Renal cortex interstitium (tissue), 11 donors: ENCODE measurements around the gene MEG3. TPM values are rescaled to one million over a fixed set of nuclear protein-coding genes. Genes with fewer than 3 reads are reported as not detected.

ENCODE experiments used
- DNase-seq, 11 donors: peaks; one replicate each; pipeline ENCODE4 v3.0.0-alpha.2; 2013; ENCODE audit warnings: low read depth in 9 of 11, low spot score in 4 of 11; ENCODE audit errors: extremely low read depth in 1 of 11
- polyA plus RNA-seq, 3 donors: library from polyadenylated mRNA; unstranded; fragments of 120-200 nt; gene quantifications; one replicate each; pipeline ENCODE4 v1.2.1, GENCODE V29; 2013; ENCODE audit not compliant: insufficient read length in 3 of 3

Gene MEG3
- polyA plus RNA-seq, 3 donors: 138 to 309 (median 144) TPM

DNA sequence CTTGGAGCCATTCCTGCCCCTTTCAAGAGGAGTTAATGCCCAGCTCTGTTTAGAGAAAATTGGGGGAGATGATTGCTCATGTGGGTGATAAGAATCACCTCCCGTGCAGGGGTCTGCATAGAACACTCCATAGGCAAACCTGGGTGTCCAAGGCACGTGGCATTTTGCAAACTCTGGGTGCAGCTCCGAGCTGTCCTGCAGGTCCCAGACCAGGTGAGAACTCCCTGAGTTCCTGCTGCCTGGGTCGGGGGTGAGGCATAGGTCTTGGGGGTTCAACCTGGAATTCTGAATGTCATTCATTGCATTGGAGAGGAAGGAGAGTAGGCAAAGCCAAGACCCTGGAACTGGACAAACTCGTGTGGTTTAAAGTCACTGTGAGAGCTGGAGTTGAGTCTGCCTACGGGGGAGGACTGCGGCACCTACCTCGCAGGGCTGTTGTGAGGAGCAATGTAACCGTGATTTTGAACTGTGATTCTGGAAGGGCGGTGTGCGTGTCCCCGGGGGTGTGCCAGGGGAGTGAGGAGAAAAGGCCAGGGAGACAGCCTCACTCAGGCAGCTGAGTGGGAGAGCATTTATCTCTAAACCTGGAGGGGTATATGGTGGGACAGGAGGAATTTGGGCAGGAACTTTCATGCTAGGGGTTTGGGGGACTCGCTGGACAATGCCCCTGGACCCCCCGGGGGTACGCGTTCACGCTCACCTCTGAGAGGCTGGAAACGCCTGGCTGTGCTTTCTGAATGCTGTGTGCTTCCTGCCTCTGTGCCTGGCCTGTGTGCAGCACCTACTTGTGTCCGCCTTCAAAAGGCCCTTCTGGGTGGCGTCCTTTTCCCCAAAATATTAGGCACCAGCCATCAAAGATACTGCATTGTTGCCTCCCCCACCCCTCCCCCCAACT, 30.4 kb downstream of the MEG3 start:
- DNase-seq: no peak

DNA sequence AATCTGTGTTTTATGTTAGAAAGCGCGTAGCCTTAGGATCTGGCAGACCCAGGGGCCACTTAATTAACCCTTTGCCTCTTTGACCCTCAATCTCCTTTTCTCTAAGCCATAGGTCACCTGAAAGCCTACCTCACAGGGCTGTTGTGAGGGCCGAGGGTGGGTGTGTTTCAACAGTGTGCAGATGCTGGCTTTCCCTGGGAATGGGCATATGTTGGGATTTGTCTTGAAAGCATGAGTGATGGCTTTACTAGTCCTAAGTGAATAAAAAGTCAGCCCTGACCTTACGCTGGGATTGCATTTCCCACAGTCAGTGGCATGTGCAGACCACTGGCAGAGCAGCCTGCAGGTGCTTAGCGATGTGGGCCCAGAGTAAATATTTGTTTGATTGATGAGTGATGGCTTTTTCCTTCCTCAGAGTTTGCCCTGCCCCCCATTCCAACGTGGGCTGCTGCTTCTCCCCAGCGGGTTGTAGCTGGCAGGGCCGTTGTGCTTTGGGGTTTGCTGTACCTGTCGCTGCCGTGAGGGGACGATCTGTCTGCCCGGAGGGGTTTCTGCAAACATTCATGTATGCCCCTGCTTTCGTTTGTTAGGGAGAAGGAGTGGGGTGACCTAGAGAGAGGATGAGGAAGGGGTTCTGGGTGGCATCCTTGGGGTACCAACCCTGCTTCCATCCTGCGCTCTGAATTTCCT, 31.5 kb downstream of the MEG3 start:
- DNase-seq: no peak

DNA sequence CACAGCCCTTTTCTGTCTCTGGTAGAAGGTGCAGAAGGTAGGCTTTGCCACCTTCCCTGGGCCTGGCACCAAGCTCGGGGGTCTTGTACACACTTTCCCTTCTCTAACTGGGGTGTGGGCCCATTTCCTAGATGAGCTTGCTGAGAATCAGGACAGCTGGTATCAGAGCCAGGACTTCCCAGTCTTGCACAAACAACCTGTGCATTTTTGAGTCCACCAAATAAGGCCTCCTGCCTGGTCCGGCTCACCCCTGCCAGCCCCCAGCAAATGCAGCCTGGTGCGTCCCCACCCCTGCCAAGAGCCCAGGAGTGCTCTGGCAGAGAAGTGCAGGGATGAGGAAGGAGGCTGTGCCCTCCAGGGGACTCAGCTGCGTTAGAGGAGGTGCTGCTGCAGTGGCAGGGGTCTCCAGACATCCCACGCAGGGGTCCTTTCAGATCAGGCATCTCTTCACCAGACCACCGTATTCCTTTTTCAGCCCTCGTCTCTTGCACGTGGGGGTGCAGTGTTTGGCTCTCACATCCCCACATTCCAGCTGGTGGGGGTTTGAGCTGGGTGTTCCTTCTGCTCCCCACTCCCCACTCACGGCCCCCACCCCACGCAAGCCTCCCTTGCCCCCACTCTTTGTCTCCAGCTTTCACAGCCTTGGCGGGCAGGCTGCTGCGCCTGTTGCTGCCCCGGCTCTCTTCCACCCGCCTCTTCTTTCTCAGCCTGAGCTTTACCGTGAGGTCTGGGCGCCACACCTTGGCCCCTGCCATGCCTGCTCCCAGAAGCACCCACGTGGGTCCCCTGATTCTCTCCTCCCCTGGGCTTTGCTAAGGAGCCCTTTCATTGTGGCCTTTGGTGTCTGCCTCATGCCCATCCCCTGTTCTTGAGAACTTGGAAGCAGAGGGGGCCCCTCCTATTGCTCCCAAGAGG, 32.3 kb downstream of the MEG3 start:
- no peak for DNase-seq

DNA sequence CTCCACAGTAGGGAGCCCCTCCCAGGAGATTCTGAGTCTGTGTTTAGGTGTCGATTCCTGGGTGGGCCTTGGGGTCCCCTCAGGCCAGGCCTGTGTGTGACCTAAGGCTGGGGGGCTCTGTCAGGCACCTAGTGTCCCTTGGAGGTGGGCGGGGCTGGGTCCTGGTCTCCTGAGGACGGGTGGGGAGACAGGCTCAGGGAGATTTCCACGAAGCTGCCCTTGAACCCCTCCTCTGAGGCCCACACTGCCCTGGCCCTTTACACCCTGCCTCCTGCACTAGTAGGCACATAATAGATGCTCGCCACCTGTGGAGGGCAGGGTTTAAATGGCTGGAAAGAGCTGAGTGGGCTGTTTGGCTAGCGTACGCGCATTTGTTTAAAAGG, 32.9 kb downstream of the MEG3 start:
- DNase-seq: no peak

DNA sequence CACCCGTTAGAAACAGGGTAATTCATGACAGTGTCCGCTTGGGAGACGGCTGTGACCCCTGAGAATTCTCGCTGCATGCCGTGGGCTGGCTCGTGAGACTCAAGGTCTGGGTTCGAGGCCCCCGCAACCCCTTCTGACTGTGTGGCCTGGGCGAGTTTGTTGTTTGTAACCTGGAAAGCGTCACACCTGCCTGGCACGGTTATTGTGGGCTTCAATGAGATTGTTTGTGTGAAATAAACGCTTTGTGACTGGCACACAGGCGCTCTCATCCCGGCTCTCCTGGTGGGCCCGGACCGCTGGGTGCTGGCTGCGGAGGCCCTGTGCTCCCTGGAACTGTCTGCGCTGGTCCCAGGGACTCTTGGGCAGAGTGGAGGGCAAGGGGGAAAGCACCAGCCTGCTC, 33.9 kb downstream of the MEG3 start:
- no peak for DNase-seq

DNA sequence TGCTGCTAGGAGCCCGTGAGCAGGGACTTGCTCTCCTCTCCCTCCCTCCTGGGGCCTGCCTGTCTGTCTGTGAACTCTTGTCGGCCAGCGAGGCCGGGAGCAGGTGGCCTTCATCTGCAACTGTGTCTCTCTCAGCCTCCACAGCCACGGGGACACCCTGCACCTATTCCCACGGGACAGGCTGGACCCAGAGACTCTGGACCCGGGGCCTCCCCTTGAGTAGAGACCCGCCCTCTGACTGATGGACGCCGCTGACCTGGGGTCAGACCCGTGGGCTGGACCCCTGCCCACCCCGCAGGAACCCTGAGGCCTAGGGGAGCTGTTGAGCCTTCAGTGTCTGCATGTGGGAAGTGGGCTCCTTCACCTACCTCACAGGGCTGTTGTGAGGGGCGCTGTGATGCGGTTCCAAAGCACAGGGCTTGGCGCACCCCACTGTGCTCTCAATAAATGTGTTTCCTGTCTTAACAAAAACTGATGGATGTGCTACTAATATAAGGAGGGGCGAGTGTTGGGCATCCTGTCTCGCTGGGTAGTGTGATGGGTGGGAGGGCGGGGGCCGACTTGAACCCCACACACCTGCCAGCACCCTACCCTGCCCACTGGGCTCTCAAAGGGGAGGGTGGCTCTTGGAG, 34.8 kb downstream of the MEG3 start:
- no peak for DNase-seq

DNA sequence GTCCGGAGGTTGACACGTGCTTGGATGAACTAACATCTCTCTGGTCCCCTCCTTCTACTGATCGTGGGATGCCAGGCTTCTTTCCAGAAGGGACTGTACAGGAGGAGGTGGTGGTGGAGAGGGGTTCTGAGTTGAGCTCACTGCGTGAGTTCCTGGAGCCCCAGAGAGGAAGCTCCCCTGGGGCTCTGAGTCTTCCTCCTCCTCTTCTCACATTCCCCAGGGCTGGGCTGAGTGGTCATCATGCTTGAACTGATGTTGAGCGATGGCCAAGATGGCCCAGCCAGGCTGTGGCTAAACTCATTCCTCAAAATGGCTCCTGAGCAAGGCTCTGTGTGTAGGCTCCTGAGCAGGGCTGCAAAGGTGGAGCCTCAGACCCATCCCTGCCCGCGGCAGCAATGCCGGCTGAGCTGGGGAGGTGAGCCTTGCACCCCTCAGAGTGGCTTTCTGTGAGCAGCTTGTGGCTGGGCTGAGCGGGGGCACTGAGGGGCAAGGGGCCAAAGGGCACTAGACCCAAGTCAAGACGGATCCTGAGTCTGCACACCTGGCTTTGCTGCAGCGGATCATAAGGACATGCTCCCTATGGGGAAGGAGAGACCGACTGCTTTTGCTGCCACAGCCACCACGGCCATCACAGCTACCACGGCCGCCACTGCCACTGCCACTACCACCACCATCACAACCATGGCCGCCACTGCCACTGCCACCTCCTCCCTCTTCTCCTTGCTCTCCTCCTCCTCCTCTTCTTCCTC, 35.4 kb downstream of the MEG3 start:
- no peak for DNase-seq

DNA sequence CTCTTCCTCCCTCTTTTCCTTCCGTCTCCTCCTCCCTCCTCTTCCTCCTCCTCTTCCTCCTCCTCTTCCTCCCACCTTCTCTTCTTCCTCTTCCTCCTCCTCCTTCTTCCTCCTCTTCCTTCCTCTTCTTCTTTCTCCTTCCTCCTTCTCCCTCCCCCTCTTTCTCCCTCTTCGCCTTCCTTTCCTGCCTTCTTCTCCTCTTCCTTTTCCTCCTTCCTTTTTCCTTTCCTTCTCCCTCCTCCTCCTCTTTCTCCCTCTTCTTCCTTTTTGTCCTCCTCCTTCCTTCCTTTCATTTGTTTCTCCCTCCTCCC, 36.0 kb downstream of the MEG3 start:
- DNase-seq: no peak

DNA sequence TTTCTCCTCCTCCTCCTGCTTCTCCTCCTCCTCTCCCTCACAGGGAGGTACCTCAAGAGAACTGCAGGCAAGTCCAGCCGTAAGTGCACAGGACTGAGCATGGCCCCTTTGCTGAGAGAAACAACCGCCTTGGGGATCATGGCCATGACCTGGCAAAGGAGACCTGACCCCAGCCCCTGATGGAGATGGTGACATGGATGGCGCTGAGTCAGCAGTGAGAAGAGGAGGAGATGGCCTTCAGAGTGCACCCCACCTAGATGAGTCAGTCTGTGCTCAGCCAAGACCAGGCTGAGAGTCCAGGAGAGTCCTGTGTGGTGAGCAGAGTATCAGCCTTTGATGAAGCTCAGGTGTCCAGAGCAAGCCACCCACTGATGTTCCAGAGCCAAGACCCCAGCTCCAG, 36.4 kb downstream of the MEG3 start:
- no peak for DNase-seq

DNA sequence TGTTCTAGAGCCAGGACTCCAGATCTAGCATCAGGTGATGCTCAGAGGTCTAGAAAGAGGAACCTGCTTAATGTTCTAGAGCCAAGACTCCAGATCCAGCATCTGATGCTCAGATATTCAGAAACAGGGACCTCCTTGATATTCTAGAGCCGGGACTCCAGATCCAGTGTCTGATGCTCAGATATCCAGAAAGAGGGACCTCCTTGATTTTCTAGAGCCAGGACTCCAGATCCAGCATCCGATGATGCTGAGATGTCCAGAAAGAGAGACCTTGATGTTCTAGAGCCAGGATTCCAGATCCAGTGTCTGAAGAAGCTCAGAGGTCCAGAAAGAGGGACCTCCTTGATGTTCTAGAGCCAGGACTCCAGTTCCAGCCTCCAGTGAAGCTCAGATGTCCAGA, 36.9 kb downstream of the MEG3 start:
- no peak for DNase-seq

DNA sequence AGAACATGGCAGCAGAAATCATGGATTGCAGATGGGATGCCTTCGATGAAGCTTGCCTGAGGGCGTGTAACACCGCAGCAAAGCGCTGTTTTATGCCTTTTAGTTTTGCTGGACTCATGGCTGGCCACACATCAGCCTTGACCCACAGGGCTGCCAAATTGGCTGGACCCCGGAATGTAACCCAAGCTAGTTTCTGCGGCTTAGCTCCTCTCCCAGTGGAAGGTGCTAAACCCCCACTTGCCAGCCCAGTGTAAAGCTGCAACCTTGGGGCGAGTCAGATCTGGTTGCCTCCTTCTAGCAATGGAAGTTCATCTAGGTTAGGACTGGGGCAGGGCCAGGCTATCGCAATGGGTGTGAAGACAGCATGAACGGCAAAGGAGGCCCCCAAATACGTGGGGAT, 38.3 kb downstream of the MEG3 start:
- DNase-seq: no peak

DNA sequence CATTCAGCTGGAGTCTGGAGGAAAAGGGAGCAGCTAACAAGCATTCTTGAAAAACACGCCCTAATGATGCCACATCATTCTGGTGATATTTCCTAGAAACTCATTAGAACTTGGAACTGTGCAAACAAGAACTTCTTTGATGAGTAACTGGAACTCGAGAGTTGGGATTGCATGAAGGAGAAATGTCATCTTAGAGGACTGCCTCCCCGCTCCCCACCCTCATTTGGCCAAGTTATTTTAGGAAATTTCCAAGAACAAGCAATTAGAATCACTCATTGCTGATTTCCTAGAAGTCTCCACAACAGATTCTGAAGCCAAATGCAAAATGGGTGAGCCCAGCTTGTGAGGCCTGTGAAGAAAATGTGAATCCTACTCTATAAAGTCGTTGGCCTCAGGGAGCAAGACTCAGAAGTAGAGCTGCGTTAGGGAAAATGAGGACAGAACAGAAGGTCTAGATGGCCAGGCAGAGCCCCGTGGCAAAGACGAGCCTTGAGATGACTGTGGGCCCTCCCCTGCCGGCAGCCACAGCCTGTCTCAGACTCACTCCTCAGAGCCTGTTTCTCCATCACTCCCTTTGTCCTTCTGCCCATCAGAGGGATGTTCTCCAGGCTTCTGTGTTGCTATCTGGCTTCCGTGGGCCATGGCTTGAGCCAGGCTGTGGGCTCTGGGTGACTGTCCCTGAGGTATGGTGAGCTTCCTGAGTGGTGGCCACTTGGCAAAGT, 39.2 kb downstream of the MEG3 start:
- DNase-seq: no peak

DNA sequence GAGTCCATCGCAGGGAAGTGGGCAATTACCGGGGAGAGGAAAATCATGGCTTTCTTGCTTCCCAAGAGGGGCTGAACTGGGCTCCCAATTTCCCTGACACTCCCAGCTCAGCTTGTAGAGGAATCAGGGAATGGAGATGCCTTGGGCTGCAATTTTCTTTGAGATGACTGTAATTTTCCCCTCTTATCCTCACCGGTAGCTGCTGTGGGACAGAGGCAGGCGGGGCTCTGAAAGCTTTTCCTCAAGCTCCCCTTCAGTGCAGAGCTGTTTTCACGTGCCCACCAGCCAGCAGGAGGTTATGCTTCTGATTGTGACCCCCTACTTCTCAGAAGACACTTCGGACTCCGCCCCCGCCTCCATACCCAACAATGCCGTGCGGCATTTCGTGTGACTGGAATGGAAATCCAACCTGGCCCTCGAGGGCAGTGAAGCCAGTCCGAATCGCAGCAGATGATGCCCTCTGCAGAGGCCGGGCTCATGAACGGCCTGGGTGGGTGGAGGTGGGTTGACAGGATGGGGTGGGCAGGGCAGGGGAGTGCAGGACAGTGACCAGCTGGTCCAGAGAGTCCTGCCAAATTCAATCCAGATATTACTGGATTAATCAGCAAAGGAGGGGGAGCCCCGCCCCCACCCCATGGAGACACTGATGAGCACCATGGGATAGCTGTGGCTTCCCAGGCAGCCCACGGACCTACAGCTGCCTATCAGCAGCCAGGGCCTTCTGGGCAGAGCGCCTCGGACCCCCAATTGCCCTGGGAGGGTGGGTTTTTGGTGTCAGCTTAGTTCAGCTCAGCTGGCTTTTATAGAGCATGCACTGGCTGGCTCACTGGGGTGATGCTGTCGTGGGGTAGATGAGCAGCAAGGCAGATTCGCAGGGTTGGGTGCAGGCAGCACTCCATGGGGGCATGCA, 40.0 kb downstream of the MEG3 start:
- no peak for DNase-seq

DNA sequence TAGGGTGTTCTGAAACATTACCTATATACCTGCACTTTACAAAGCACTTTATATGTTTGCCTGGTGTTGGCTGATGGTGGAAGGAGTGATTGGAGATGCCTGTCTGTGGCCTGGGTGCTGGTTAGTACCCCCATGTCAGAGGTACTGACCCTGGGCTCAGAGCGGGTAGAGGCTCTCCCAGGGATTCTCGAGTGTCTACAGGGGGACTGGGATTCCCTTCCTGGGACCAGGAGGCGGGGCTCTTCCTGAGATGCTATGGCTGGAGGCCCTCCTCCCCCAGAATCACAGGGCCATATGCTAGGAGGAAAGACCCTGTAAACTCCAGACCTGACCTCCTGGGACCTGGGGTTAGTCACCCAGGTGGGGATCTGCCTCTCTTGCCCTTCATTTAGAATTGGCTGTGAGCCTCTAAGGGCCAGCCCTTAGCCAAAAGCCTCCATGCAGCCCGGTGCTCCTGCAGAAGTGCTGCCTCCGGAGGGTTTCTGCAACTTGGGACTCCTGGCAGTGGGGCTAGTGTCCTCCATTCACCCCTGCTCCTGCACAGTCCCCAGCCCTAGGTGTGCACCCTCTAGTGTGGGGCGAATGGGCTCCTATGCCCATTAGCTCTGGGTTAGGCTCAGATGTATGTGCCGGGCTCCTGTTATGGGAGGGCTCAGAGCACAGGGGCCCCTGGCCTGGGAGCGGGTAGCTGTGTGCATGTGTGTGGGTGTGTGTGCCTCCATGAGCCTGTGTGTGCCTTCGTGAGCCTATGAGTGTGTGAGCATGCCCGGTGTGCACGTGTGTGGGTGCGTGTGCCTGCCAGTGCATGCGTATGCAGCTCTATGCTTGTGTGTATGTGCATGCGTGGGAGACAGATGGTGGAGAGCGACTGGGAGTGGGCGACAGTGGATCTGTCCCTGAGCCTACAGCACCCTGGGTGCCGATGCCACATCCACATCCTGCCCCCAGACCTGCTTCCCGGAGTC, 41.0 kb downstream of the MEG3 start:
- DNase-seq: no peak

DNA sequence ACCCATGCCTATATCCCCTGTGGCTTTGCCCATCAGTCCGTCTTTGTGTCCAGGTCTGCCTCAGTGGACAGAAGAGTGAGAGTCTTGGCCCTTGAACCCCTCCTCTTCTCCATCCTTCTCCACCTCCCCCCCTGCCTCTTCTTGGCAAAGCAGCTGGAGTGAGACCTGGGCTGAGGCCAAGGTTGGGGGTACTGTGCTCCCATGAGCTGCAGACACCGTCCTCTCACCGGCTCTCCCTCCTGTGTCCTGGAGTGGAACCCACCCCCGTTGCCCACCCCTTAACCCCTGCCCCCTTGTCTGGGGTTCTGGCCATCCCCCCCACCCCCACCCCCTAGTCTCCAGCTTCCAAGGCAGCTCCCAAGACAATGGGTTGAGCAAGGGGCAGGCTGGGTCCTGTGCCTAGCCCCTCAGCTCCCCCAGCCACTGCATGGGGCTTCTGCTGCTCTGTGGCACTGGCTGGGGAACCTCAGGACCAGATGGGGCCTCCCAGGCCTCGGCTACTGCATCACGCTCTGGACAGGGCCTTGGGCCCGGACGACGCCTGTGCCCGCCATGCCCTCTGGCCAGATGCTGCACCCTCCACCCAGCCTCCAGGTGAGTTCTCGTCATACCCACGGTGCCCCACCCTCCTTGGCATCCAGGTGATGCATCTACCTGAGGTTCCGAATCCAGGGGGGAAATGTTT, 41.9 kb downstream of the MEG3 start:
- DNase-seq: no peak
